Loucy (cell line): Measurements from ENCODE around the gene TP73.

ENCODE experiments used
- H2AFZ ChIP-seq: fragments of 200-600 bp; sonication (generic); 2 replicates; pipeline ENCODE4 v1.6.0; 2016; ENCODE audit warnings: antibody characterized with exemption, mild to moderate bottlenecking, low read length, moderate library complexity
- H3F3A ChIP-seq: fragments of 200-600 bp; 2 replicates; pipeline ENCODE4 v1.6.0; 2016; ENCODE audit warnings: antibody characterized with exemption, low read depth, mild to moderate bottlenecking
- H3K27me3 ChIP-seq: fragments of 200-600 bp; sonication (generic); 2 replicates; pipeline ENCODE4 v1.6.1; 2014; ENCODE audit warnings: low read length, mild to moderate bottlenecking; ENCODE audit not compliant: insufficient read depth, poor library complexity, severe bottlenecking
- H3K36me3 ChIP-seq: fragments of 200-600 bp; sonication (generic); 2 replicates; pipeline ENCODE4 v1.6.1; 2016; ENCODE audit warnings: low read length; ENCODE audit not compliant: insufficient read depth
- H3K4me1 ChIP-seq: fragments of 200-600 bp; sonication (generic); 2 replicates; pipeline ENCODE4 v1.5.1; 2014; ENCODE audit warnings: low read length, mild to moderate bottlenecking; ENCODE audit not compliant: insufficient read depth, poor library complexity, severe bottlenecking
- H3K4me2 ChIP-seq: fragments of 200-600 bp; sonication (generic); 2 replicates; pipeline ENCODE4 v1.6.0; 2014; ENCODE audit warnings: antibody characterized with exemption, low read length, low read depth, mild to moderate bottlenecking; ENCODE audit not compliant: poor library complexity, severe bottlenecking
- H3K4me3 ChIP-seq: fragments of 200-600 bp; sonication (generic); 2 replicates; pipeline ENCODE4 v1.5.1; 2014; ENCODE audit warnings: low read length, mild to moderate bottlenecking, mixed read lengths; ENCODE audit not compliant: poor library complexity, severe bottlenecking
- H3K79me2 ChIP-seq: fragments of 200-600 bp; sonication (generic); 2 replicates; pipeline ENCODE4 v1.6.1; 2014; ENCODE audit warnings: low read length; ENCODE audit not compliant: insufficient read depth
- H3K9ac ChIP-seq: fragments of 200-600 bp; sonication (generic); 2 replicates; pipeline ENCODE4 v1.6.0; 2014; ENCODE audit warnings: mild to moderate bottlenecking, low read depth, low read length, moderate library complexity; ENCODE audit not compliant: poor library complexity, severe bottlenecking
- H3K9me2 ChIP-seq: fragments of 200-600 bp; sonication (generic); replicated peaks from 2 replicates; pipeline ENCODE4 v1.6.1; 2016; ENCODE audit warnings: low read depth, low read length, mixed read lengths
- H3K9me3 ChIP-seq: fragments of 200-600 bp; sonication (generic); 2 replicates; pipeline ENCODE4 v1.6.1; 2014; ENCODE audit warnings: mild to moderate bottlenecking, antibody characterized with exemption, low read length, low read depth; ENCODE audit not compliant: insufficient read depth
- H4K20me1 ChIP-seq: fragments of 200-600 bp; sonication (generic); 2 replicates; pipeline ENCODE4 v1.6.0; 2014; ENCODE audit warnings: antibody characterized with exemption, low read length, mild to moderate bottlenecking; ENCODE audit not compliant: insufficient read depth, poor library complexity, severe bottlenecking
- CTCF ChIP-seq: fragments of 200-600 bp; sonication (generic); conservative IDR thresholded peaks from 2 replicates; pipeline ENCODE4 v1.5.1; 2014; ENCODE audit warnings: mild to moderate bottlenecking, antibody characterized with exemption, low read length
- EZH2phosphoT487 ChIP-seq: fragments of 200-600 bp; IDR thresholded peaks from 2 replicates; pipeline ENCODE4 v1.6.1; 2018; ENCODE audit warnings: antibody characterized with exemption, mild to moderate bottlenecking, moderate library complexity, borderline replicate concordance

TP73 gene

GRCh38 chr1:3780901-3781300 lies 128.6 kb downstream of the TP73 start:
- H3K4me1 ChIP-seq: peaks cover under 1% of the 10 kb centered on the region
- no peaks in the 10 kb centered on the region for H3K79me2 ChIP-seq
- H3F3A ChIP-seq: no peaks in the 10 kb centered on the region
- H3K9me3 ChIP-seq: no peaks in the 10 kb centered on the region
- H2AFZ ChIP-seq: no peak overlapping the region
- H3K27me3 ChIP-seq: no peaks in the 10 kb centered on the region
- H3K9me2 ChIP-seq: no peaks in the 10 kb centered on the region
- H4K20me1 ChIP-seq: no peaks in the 10 kb centered on the region
- no peak overlapping the region for H3K9ac ChIP-seq
- H3K4me2 ChIP-seq: no peak overlapping the region
- peaks cover 70% of the 10 kb centered on the region; the same call in 1 of the 2 replicates for H3K36me3 ChIP-seq
- TF ChIP-seq EZH2phosphoT487: no peak
- TF ChIP-seq CTCF: no peak
- no peak overlapping the region for H3K4me3 ChIP-seq

- H2AFZ ChIP-seq: no peak overlapping the region
- no peaks in the 10 kb centered on the region for H3K9me3 ChIP-seq
- H3K9ac ChIP-seq: no peak overlapping the region
- peaks cover 7% of the 10 kb centered on the region for H4K20me1 ChIP-seq
- TF ChIP-seq EZH2phosphoT487 (no peak), CTCF (no peak)
- H3K27me3 ChIP-seq: no peaks in the 10 kb centered on the region
- no peak overlapping the region for H3K4me2 ChIP-seq
- H3F3A ChIP-seq: no peaks in the 10 kb centered on the region
- H3K79me2 ChIP-seq: peaks cover 9% of the 10 kb centered on the region; the same call in 1 of the 2 replicates
- H3K36me3 ChIP-seq: peaks cover 89% of the 10 kb centered on the region; the same call in 1 of the 2 replicates
- no peaks in the 10 kb centered on the region for H3K4me1 ChIP-seq
- no peaks in the 10 kb centered on the region for H3K9me2 ChIP-seq
- no peak overlapping the region for H3K4me3 ChIP-seq
Measured at GRCh38 chr1:3783651-3784474, 131.5 kb downstream of the TP73 start.

GRCh38 chr1:3785045-3785444 lies 132.7 kb downstream of the TP73 start:
- no peak overlapping the region for H2AFZ ChIP-seq
- no peak for TF ChIP-seq CTCF
- TF ChIP-seq EZH2phosphoT487: no peak
- no peaks in the 10 kb centered on the region for H3K4me1 ChIP-seq
- no peaks in the 10 kb centered on the region for H3F3A ChIP-seq
- H4K20me1 ChIP-seq: peaks cover 7% of the 10 kb centered on the region
- peaks cover 82% of the 10 kb centered on the region; the same call in 1 of the 2 replicates for H3K36me3 ChIP-seq
- H3K9ac ChIP-seq: no peak overlapping the region
- no peak overlapping the region for H3K4me3 ChIP-seq
- H3K79me2 ChIP-seq: peaks cover 20% of the 10 kb centered on the region; the same call in 1 of the 2 replicates
- no peaks in the 10 kb centered on the region for H3K9me3 ChIP-seq
- H3K27me3 ChIP-seq: no peaks in the 10 kb centered on the region
- no peaks in the 10 kb centered on the region for H3K9me2 ChIP-seq
- no peak overlapping the region for H3K4me2 ChIP-seq
